ENCODE data around the gene TMEM132D.
"Not testable (repeated sequence)": the region's sequence is repeated elsewhere in the genome, so short reads cannot be mapped to it uniquely, and the experiment has no call there.

Gene TMEM132D

DNA sequence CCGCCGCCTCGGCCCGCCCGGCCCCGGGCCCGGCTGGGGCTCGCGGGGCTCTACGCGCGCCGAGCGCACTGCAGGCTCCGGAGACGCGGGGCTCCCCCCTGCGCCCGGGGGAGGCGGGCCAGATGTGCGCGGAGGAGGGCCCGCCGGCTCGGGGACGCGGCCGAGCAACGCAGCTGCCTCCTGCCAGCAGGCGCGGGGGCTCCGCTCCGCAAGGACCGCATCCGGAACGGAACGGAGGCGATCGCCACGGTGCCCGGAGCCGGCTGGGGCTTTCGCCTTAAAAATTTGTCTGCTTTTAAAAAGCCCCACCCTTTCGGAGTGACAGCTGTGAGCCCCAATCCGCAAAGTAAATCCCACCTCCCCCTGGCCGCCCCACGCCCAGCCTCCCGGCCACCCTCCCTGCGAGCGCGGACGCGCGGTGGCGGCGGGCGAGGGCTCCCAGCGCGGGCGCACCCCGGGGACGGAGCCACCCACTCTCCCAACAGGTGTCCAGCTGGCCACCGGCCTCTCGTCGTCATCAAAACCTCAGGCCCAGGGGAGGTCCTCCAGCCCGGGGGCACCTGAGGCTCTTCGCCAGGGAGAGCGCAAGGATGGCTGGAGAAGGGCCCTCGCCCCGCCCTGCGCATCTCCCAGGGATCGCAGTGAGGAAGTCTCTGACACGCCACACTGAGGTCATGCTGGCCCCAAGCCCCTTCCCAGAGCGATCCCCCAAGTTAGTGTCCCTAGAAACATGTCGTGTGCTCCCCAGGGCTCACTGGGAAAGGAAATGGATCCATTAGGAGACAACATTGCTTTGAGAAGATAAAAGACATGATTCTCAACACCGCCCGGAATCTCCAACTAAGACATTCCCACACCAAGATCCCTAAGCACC lies at the start of gene TMEM132D:
Gene TMEM132D (minus strand): TSS at position 70 of the 874 bp plus-strand sequence.
- no peak for DNase-seq (ENCODE audit: low read depth in 2 of 2, low spot score in 1 of 2)

DNA sequence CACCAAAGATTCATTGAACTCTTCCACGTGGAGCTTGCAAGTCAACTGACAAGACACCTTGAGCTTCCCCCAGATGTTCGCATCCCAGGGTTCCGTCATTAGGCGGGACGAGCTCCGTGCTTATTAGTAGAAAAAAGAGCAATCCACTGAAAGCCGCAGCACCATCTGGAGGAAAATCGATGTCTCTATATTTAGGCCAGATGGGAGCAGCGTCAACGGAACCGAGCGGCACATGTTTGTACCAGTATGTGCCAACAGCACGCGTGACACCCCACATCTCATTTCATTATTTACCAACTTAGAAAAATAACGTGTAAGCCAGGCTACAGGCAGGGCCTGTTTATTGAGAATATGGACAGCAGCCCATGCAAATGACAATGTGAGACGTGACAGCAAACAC lies 45.8 kb upstream of the TMEM132D start:
- no peak for DNase-seq (ENCODE audit: low read depth in 2 of 2, low spot score in 1 of 2)

DNA sequence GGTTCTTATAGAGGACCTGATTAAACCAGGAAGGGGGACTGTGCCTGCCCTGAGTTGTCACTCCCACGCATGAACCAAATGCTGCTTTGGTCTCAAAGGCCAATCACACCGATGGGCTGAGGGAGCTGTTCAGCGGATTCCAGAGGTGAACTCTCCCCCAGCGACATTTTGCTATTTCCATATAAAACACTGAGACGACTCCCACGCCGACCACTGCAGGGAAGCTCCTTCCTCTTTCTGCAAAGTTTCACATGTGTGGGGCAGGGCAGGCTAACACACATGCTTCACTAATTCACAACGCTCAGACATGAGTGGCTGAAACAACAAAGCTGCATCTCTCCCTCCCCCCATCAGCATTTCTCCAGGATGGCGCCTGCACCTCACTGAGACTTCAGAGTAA lies 37.8 kb upstream of the TMEM132D start:
- no peak for DNase-seq (ENCODE audit: low read depth in 2 of 2, low spot score in 1 of 2)

DNA sequence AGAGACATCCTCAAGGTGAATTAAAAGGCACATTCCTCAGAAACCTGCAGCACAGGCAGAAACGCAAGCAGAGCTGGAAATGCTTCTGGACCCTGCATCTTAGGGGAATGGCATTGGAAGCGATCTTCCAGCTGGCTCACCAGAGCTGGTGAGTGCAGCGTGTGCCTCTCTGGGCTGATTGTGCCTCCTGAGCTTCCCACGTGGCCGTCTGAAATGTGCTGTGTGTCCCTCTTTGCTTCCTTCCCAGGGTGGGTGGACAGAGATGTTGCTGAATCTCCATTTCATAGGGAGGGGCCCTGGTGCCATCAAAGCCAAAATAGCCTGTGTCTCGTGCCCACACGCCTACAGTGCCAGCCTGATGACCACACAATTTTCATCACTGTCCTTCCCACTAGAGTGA lies 34.3 kb upstream of the TMEM132D start:
- DNase-seq (ENCODE audit: low read depth in 2 of 2, low spot score in 1 of 2): no peak

DNA sequence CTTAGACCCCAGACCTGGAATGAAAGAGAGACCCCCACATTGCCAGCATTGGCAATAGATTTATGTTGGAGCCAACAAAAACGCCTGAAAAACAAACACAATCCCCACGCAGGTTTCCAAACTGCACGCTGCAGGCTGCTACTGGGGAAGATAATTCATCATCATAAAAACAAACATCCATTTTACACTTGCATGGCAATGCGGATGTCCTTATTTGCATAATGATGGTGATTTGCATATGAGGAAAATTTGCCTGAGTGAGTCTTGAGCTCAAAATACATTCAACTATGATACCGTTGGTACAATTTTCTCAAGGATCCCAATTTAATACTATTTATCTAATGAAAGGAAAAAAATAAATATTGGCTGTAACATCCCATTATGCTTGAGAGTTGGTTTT lies 33.6 kb upstream of the TMEM132D start:
- DNase-seq (ENCODE audit: low read depth in 2 of 2, low spot score in 1 of 2): no peak

DNA sequence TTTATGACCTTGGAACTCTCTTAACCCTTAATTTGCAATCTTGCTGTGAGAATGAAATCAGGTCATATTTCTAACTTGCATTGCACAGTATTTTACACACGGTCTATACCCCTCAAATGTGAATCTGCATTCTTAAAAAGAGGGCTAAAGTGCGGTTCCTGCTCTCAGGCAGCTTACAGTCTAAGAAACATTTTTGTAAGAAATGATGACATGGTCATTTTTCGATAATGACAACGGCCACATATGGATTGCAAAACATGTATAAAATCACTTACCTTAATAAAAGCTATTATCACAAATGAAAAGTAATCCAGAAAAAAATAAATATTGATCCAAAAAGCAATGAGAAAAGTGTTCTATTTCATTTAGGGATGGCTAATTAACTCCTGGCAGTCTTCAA lies 24.8 kb upstream of the TMEM132D start:
- DNase-seq (ENCODE audit: low read depth in 2 of 2, low spot score in 1 of 2): no peak

DNA sequence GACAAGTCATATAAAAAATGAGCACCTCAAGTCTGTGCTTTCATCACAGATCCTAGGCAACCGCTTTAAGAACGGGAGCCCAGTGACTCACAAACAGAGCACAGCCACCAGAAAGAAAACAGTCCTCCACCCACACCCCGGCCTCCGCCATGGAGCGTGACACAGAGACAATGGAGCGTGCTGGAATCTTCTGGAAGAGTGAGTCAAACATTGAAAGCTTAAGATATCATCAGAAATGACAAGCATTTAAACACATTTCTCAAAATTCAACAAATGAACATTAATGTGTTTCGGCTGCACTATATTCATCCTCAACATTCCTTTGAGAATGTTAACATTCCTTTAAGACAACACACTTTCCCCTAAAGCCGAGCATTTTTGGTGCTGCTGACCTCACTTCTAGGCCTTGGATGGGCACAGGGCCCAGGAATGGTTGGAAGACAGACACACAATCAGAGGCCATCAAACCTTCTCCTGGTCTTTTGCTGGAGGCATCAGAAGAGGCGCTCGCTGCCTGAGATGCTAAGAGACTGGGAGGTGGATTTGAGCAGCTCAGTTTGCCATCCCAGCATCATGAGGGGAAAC lies 23.6 kb upstream of the TMEM132D start:
- DNase-seq (ENCODE audit: low read depth in 2 of 2, low spot score in 1 of 2): no peak

DNA sequence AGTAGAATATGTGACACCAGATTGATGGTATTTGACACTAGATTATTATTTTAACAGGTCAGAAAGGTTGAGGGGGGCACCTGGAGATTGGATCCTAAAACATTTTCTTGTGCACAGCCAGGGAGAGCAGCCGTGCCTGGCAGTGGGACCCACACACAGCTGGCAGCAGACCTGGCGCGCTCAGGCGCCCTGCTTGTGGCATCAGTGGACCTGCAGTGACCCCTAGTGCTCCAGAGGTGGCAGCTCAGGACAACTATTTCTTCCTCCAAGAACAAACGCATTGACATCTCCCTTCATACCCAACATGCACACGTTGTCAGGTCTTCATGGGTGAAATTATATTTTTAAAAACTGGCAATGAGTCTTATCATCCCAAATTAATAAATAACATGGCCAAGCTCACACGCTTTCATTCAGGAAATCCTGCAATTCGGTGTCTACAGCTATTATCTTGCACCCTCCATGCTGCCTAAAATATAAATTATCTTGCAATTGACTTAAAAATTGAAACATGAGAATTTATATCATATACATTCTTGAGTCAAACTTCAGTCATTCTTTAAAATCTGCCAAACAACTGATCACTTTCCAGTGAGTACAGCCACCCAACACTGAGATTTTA lies 7.7 kb upstream of the TMEM132D start:
- no peak for DNase-seq (ENCODE audit: low read depth in 2 of 2, low spot score in 1 of 2)

DNA sequence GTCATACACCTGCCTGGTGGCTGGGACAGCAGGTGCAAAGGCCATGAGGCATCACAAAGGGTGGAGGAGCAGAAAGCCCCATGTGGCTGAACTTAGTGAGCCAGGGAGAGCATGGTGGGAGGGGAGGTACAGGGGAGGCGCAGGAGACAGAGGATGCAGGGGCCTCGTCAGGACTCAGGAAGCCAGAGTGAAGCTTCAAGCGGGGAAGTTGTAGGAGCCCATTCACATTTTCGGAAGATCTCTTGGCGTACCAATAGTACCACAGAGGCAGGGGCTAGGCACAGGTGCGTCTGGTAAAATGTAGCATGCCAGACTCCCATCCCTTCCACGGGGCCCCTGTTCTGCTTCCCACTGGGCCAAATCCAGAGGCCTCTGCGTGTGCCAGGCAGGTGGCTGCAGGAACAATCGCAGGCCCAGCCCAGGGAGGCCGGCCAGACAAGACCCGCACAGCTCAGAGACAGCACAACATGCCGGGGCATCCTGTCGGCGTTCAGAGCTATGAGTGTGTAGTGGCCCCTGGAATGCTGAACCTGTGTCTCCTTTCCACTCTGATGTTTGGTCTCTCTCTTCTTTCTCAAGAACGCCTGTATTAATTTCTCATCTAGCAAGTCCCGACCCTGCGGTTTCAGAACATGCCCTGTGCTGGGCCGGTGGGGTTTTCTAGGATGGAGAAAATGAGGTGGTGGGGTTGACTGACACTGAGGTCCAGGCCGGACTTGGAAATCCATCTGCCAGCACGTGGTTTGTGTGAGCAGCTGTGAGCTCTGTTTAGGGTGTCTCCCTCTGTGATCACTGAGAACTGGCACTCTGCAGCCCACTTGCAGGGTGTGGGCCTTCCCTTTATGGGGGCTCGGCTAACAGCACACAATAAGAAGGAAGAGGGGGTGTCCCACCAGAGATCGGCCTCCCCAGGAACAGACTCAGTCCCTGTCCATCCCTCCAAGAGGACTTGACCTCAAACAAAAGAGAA lies 5.5 kb upstream of the TMEM132D start:
- no peak for DNase-seq (ENCODE audit: low read depth in 2 of 2, low spot score in 1 of 2)

DNA sequence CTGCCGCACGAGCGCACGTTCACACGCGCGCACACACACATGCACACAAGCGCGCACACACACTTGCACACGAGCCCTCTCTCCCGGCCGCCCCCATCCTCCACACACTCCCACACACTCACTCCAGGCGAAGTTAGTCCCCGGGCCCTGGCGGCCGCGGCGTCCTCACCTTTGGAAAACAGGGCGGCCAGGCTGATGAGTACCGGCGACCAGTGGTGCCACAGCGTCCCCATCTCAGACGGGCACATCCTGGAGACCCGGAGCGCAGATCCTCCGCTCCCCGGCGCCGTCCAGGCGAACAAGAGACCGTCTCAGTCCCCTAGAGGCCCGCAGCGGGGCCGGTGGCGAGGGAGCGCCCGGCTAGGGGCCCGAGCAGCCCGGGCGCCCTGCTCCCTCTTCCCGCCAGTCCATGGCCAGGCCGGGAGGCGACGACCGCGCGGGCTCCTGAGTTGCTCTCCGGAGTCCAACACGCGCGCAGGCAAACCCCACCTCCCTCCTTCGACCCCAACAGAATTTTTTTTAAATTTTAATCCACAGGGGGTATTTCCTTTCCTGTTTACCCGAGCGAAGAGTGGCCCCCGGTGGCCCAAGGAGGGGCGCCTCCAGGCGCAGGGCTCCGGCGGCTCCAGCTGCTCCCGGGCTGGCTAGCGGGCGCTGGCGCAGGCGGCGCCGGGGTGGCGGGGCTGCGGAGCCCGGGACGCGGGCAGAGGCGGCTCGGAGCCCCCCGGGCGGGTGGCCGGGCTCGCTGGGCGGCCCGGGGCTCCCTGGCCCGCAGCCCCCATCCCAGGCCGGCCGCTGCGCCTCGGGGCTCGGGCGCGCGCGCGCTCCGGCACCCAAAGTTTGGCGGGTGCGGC lies 506 bp downstream of the TMEM132D start:
- no peak for DNase-seq (ENCODE audit: low read depth in 2 of 2, low spot score in 1 of 2)

DNA sequence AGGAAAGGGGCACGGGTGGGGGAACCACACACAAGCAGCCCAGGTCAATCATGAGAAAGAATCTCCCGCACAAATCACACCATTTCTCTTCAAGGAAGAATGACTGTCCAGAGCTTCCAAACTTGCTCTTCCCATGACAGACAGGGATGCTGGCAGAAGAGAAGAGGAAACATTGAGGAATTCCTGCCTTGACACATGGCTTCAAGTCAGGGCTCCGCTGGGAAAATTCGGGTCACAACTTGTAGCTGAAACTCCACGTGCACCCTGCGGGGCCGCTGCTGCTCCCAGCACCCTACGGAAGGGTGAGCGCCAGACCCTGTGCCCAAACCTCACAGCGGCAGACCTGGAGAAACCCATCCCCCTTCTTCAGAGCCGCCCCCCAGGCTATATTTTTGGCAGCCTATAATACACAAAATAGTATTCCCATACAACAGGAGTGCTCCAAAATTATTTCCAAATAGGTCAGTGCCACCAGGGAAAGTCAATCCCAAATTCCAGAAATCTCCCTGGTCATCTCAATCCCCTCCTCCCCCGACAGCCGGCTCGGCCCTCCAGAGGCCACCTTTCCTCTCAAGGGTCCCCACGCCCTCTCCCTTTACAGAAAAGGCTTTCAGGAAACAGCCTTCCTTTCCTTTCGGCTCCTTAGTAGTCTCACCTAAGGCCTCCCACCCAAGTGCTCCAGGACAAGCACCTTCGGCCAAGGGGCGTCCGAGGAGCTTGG lies 1.3 kb downstream of the TMEM132D start:
- no peak for DNase-seq (ENCODE audit: low read depth in 2 of 2, low spot score in 1 of 2)

DNA sequence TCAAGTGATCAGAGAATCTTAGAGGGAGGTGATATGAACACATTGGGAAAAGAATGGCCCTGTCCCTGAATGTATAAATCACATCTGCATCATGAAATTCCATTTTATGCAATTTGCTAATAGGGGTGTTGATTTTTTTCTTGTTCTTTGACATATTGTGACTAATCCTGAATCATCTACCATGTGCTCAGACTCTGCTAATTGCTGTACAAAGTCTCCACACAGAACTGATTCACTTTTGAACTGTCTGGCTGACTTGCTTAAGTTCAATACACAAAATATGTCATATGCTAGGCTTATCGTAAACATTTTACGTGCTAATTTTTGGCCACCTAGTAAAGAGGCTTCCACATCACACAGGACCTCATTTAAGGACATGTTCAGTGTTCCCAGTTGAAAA lies 2.6 kb downstream of the TMEM132D start:
- no peak for DNase-seq (ENCODE audit: low read depth in 2 of 2, low spot score in 1 of 2)

DNA sequence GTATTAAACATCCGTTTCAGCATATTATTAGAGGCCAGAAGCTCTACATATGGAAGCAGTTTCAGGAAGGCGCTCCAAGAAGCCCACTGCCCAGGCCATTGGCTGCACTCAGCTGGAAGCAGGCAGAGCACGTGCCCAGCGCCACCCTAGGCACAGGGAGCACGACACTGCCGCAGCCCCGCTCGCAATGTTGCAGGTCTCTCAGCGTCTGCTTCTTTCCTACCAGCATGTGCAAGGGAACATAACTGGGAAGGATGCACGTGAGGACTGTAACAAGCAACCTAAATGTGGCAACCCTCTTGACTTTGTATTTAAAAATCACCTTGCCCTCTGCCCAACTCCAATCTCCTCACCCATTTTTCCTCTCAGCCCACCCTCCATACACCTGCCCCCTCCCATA lies 3.5 kb downstream of the TMEM132D start:
- DNase-seq (ENCODE audit: low read depth in 2 of 2, low spot score in 1 of 2): no peak

DNA sequence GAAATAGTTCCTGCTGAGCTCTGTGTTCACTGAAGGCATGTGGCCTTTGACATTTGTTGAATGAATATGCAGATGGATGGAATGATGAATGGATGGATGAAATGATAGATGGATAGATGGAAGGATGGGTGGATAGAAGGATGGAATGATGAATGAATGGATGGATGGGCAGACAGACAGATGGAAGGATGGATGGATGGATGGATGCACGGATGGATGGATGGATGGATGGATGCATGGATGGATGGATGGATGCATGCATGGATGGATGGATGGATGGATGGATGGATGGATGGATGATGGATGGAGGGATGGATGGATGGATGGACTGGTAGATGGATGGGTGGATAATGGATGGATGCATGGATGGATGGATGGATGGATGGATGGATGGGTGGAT lies 4.8 kb downstream of the TMEM132D start:
- DNase-seq (ENCODE audit: low read depth in 2 of 2, low spot score in 1 of 2): not testable (repeated sequence)

DNA sequence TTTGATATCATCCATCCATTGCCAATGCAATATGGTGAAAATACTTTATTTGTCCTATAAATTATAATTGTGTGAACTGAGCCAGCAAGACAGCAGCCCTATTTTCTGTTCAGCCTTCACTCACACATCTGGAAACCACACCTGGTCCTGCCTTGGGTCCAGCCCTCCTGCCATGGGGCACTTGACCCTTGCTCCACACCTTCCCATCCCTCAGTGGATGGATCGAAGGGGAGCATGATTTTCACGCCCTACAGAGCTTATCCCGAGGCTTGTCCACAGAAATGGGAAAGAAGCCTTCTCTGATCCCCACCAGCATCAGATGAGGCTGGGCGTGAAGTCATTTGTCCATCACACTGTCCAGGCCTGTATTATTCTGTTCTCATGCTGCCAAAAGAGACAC lies 10.1 kb downstream of the TMEM132D start:
- no peak for DNase-seq (ENCODE audit: low read depth in 2 of 2, low spot score in 1 of 2)

DNA sequence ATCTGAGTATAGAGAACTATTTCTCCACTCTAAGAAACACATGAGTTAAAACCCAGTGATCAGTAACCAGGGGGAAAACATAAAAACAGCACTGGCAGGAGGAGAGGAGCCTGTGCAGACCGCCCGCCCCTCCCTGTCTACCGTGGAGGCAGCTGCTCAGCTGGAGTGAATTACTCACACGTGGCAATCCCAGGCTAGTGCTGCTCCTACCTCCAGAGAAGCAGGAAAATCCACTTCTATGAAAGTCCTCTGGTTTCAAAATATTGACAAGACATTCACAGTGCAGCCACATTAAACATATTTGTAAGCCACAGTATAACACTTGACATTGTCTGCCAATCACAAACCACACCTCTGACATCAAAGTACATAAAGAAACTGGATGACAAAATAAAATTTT lies 16.7 kb downstream of the TMEM132D start:
- DNase-seq (ENCODE audit: low read depth in 2 of 2, low spot score in 1 of 2): no peak

DNA sequence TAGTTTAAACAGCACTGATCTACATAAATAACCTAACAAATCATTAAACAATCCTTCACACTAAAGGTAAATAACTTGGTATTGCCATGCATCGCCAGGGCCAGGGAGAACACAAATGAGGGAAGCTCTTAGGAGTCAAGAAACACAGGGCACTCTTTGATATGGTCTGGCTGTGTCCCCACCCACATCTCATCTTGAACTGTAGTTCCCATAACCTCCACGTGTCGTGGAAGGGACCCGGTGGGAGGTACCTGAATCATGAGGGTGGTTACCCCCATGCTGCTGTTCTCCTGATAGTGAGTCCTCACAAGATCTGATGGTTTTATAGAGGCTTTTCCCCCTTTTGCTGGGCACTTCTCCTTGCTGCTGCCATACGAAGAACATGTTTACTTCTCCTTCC lies 17.3 kb downstream of the TMEM132D start:
- no peak for DNase-seq (ENCODE audit: low read depth in 2 of 2, low spot score in 1 of 2)

DNA sequence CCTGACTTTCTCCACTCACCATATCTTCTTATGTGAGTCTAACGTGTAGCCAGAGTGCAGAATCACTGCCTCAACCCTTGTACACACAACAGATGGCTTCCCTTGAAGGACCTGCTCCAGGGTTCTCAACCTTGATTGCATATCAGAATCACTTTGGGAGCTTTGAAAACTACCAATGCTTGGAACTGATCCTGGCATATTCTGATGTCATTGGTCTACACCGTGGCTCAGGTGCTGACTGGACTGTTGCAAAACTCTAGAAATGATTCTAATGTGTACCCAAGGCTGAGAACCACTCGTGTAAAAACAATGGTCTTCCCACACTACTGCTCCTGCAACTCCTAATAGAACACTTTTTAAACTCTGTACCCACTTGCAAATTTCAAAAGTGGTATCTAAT lies 18.5 kb downstream of the TMEM132D start:
- DNase-seq (ENCODE audit: low read depth in 2 of 2, low spot score in 1 of 2): no peak

DNA sequence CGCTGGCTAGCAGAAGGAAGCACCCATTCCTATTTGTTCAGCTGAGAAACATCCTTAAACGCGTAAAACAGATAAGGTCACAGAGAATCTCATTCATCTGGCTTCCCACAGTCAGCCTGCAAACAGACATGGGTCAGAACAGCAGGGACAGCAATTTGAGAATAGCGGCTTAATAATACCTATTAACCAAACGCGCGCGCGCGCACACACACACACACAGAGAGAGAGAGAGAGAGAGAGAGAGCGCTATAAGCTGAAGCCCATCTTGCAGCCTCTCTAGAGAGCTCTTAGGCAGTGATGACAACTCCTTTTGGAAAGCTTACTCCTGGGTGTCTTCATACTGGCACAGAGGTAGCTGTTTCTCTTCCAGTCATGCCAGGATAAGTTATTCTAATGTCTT lies 26.4 kb downstream of the TMEM132D start:
- DNase-seq (ENCODE audit: low read depth in 2 of 2, low spot score in 1 of 2): no peak

DNA sequence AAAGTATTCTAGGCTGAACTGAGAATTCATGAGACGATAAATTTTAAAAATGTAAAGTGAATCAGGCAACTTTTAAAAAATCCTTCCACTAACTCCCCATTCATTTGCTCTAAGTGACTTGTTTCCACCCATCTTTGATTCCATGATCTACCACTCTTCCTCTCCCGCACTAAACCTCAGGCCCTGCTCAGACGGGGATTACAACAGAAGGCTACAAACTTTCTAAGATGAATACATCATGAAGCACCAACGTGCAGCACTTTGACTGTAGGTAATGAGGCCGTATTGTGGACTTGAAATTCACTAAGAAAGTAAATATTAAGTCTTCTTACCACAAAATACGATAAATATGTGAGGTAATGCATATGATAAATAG lies 30.0 kb downstream of the TMEM132D start:
- no peak for DNase-seq (ENCODE audit: low read depth in 2 of 2, low spot score in 1 of 2)
